Astrocyte of the hippocampus (primary cell): ENCODE results near the gene KAZN.

Source experiments
- DNase-seq: peaks from one replicate; pipeline ENCODE4 v3.0.0; 2011; ENCODE audit warnings: low read depth, low spot score

KAZN gene

GRCh38 chr1:14975119-14975518 lies 376.6 kb downstream of the KAZN start:
- DNase-seq = no peak

GRCh38 chr1:14976256-14976655 lies 377.8 kb downstream of the KAZN start:
- no peak for DNase-seq

- peak; percentile 35 for DNase-seq
Observed at GRCh38 chr1:14977338-14977931, 378.9 kb downstream of the KAZN start.

GRCh38 chr1:14980621-14981218 lies 382.2 kb downstream of the KAZN start:
- peak; percentile 48 for DNase-seq

GRCh38 chr1:14982029-14982428 lies 383.5 kb downstream of the KAZN start:
- no peak for DNase-seq

- DNase-seq = no peak
Observed at GRCh38 chr1:14983277-14983676, 384.8 kb downstream of the KAZN start.

- DNase-seq = no peak
Observed at GRCh38 chr1:14986168-14986567, 387.7 kb downstream of the KAZN start.

- DNase-seq = no peak
Observed at GRCh38 chr1:14987829-14988603, 389.5 kb downstream of the KAZN start.

GRCh38 chr1:14988636-14989035 lies 390.2 kb downstream of the KAZN start:
- no peak for DNase-seq

- no peak for DNase-seq
Observed at GRCh38 chr1:14989931-14990728, 391.6 kb downstream of the KAZN start.

- DNase-seq = no peak
Observed at GRCh38 chr1:14993414-14993813, 394.9 kb downstream of the KAZN start.

GRCh38 chr1:14994148-14994547 lies 395.7 kb downstream of the KAZN start:
- DNase-seq = no peak

GRCh38 chr1:14994841-14995437 lies 396.5 kb downstream of the KAZN start:
- no peak for DNase-seq

GRCh38 chr1:14996133-14997050 lies 397.9 kb downstream of the KAZN start:
- peak; percentile 80 for DNase-seq

- DNase-seq = no peak
Observed at GRCh38 chr1:14997646-14998276, 399.3 kb downstream of the KAZN start.

- no peak for DNase-seq
Observed at GRCh38 chr1:14999441-14999840, 401.0 kb downstream of the KAZN start.

- DNase-seq = no peak
Observed at GRCh38 chr1:15000030-15000429, 401.5 kb downstream of the KAZN start.

GRCh38 chr1:15000671-15001070 lies 402.2 kb downstream of the KAZN start:
- DNase-seq = no peak

- DNase-seq = no peak
Observed at GRCh38 chr1:15001317-15001915, 402.9 kb downstream of the KAZN start.

GRCh38 chr1:15002325-15002724 lies 403.8 kb downstream of the KAZN start:
- no peak for DNase-seq
